Adrenal gland (tissue), 19 donors: ENCODE results near the gene SERPINE3. TPM values are rescaled to one million over a fixed set of nuclear protein-coding genes. Genes with fewer than 3 reads are reported as not detected.

Experiments
- DNase-seq, 7 donors: peaks; one replicate each; pipeline ENCODE4 v3.0.0-alpha.2; 2019 to 2020
- H3K27ac ChIP-seq, 5 donors: fragments of 200-600 bp; sonication (generic) in 4 of 5; 1 replicate in 3 of 5; 2 replicates in 2 of 5; pipeline versions ENCODE4 v1.5.1 to v1.8.0; 2016 to 2020; ENCODE audit warnings: mild to moderate bottlenecking in 1 of 5
- H3K27me3 ChIP-seq: fragments of 200-600 bp; 2 replicates; pipeline ENCODE4 v1.8.0; 2021
- H3K36me3 ChIP-seq, 2 donors: fragments of 200-600 bp; replicated peaks in 1 of 2; 1 replicate in 1 of 2; 2 replicates in 1 of 2; pipeline versions ENCODE4 v1.5.1 to v1.8.0; 2018 to 2022
- H3K4me1 ChIP-seq, 2 donors: fragments of 200-600 bp; replicated peaks in 1 of 2; 1 replicate in 1 of 2; 2 replicates in 1 of 2; pipeline versions ENCODE4 v1.5.1 to v1.8.0; 2018 to 2021
- H3K4me3 ChIP-seq, 4 donors: fragments of 200-600 bp; sonication (generic) in 3 of 4; one replicate each; pipeline ENCODE4 v1.5.1; 2016 to 2018
- H3K9me3 ChIP-seq, 3 donors: fragments of 200-600 bp; sonication (generic) in 1 of 3; replicated peaks in 1 of 3; 1 replicate in 2 of 3; 2 replicates in 1 of 3; pipeline versions ENCODE4 v1.5.1 to v1.8.0; 2016 to 2021
- CTCF ChIP-seq, 6 experiments: fragments of 450-650 bp in 4 of 6; fragments of 200-600 bp in 2 of 6; sonication (generic) in 1 of 6; IDR thresholded peaks; 1 replicate in 5 of 6; 2 replicates in 1 of 6; pipeline versions ENCODE4 v1.5.1 to v1.8.0; 2016 to 2021; ENCODE audit warnings: antibody characterized with exemption in 6 of 6, mild to moderate bottlenecking in 2 of 6, moderate library complexity in 1 of 6
- POLR2A ChIP-seq, 2 donors: fragments of 450-650 bp; IDR thresholded peaks; one replicate each; pipeline ENCODE4 v1.6.1; 2017; ENCODE audit warnings: antibody characterized with exemption in 2 of 2, mild to moderate bottlenecking in 2 of 2, moderate library complexity in 1 of 2
- WGBS, 4 donors: extraction: QIAGEN DNeasy Blood & Tissue Kit in 2 of 4; methylation state at CpG; one replicate each; pipeline versions ENCODE4 v1.1.5 to v1.1.7; 2013 to 2017; 5-methylcytosine and 5-hydroxymethylcytosine counted together
- intact Hi-C, 2 donors: fragments of 100-400 bp; cut with DNase I; formaldehyde crosslinking; loops; one replicate each; pipeline versions ENCODE4 v1.14.1 to v1.15.0; 2022 to 2023
- long read RNA-seq, 10 donors: library from polyadenylated mRNA in 3 of 10; unstranded in 2 of 10; stranded (forward) in 1 of 10; transcript quantifications; one replicate each; pipeline ENCODE4 v2.0.0 and lab custom pipeline, GENCODE V29; 2021 to 2026
- polyA plus RNA-seq, 3 donors: library from polyadenylated mRNA; stranded (reverse); fragments of 200-250 nt in 2 of 3; fragments of 350-450 nt in 1 of 3; fragmentation: Illumina TruSeq in 1 of 3; extraction: RNeasy Lipid Tissue Mini Kit (QIAGEN cat#74804) in 1 of 3; gene quantifications; one replicate each; pipeline ENCODE4 v1.2.3, GENCODE V29; 2013 to 2014
- total RNA-seq, 9 donors: library from RNA; depleted of rRNA in 4 of 9; stranded (reverse); fragments of >200 nt in 4 of 9; fragments of 120-200 nt in 1 of 9; fragmentation: NEBNext Ultra II Directional in 1 of 9; extraction: Animal tissue kit (Norgen Biotek cat#: 25700) in 1 of 9; gene quantifications; one replicate each; pipeline versions ENCODE4 v1.1.0 to v1.2.4, GENCODE V29; 2013 to 2023
- donor health status: healthy with polysubstance abuse.
- donor health status: Bipolar disorder and iron deficiency.
- donor health status: DM: yes; HTN: yes; CAD: no.
- donor health status: DM: no; HTN: no; CAD: no.
- donor health status: DM: no; HTN: no; CAD: no.
- donor health status: DM: yes; HTN: yes; CAD: no.

Gene SERPINE3
- total RNA-seq (under 1 TPM in 1 of 9 donors, not detected in 8; 0.33 TPM), polyA plus RNA-seq (under 1 TPM in 1 of 3 donors, not detected in 2; 0.07 TPM)
- long read RNA-seq, donor 1 = 0 reads
- long read RNA-seq, donor 2, partial matches to known transcripts = 8 of 8 reads
- long read RNA-seq, donor 2, other reads (novel, unspliced or antisense) = 0 of 8 reads
- long read RNA-seq, donor 3, partial matches to known transcripts = 6 of 6 reads
- long read RNA-seq, donor 3, other reads (novel, unspliced or antisense) = 0 of 6 reads
- long read RNA-seq, donor 4 = 0 reads
- long read RNA-seq, donor 5 = 0 reads
- long read RNA-seq, donor 6 = 0 reads
- long read RNA-seq, donor 7 = 0 reads
- long read RNA-seq, donor 8 = 0 reads
- long read RNA-seq, donor 9, partial matches to known transcripts = 27 of 27 reads
- long read RNA-seq, donor 9, other reads (novel, unspliced or antisense) = 0 of 27 reads
- long read RNA-seq, donor 10 = 0 reads

DNA sequence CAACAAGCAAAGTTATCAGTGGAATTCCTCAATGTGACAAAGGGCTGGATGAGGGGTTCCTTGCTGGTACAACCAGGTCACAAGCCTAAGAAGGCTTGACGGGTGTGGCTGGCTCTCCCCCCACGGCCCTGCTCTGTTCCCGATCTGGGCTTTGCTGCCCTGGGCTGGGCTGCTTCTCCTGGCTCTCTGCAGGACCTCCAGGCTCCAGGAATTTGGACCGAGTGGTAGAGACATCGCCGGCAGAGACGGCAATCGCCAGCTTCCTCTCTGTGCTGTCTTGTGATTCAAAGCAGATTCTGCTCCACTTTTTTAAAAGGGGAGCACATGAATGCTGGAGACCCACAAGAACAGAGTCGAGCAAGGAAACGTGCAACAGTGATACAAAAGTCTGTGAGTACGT is at the start of gene SERPINE3:
Gene SERPINE3 (plus strand): TSS at position 338 of the 400 bp plus-strand sequence. CDS start 1,401 bp downstream, outside the sequence.
- no peak within 1 kb of the TSS for H3K4me3 ChIP-seq
- no peak for DNase-seq
- H3K27ac ChIP-seq = no peak within 1 kb of the TSS
- no peaks in the 10 kb centered on the region for H3K27me3 ChIP-seq
- H3K4me1 ChIP-seq = no peaks in the 10 kb centered on the region
- WGBS, 4 donors = 71 to 83% (median 78%) methylated on average over 11 of the region's 11 CpGs
- H3K36me3 ChIP-seq = no peaks in the 10 kb centered on the region
- no peaks in the 10 kb centered on the region for H3K9me3 ChIP-seq
- intact Hi-C loops = no loop called here
- no peak for TF ChIP-seq POLR2A (IDR thresholded peaks at IDR 0.05)
- TF ChIP-seq CTCF (IDR thresholded peaks at IDR 0.05) = no peak

DNA sequence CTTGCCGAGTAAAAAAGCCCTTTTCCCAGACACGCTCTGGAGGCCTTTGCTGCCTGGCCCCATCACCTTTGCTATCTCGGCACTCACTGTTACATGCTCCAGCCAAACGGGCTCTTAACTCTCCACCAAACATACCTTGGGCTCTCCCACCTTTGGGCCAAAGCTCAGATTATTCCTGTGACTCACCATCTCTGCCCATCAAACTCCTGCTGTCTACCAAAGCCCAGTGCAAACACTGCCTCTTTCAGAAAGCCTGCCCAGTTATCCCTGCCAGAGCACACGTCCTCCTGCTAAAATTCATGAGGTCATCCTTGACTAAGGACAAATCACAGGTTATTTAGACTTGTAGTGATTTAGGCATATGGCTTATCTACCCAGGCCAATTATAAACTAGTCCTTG is 48.1 kb upstream of the SERPINE3 start:
- intact Hi-C loops = no loop called here
- H3K9me3 ChIP-seq = no peaks in the 10 kb centered on the region
- H3K27me3 ChIP-seq = no peaks in the 10 kb centered on the region
- H3K4me3 ChIP-seq = no peak overlapping the region
- H3K4me1 ChIP-seq = no peaks in the 10 kb centered on the region
- no peak for TF ChIP-seq CTCF (IDR thresholded peaks at IDR 0.05)
- no peak for TF ChIP-seq POLR2A (IDR thresholded peaks at IDR 0.05)
- WGBS, 4 donors = 75 to 91% (median 78%) methylated on average over 5 of the region's 5 CpGs
- no peaks in the 10 kb centered on the region for H3K36me3 ChIP-seq
- no peak for DNase-seq
- H3K27ac ChIP-seq = peak overlapping the region in 1 of 5 donors; percentile 34

- Histone ChIP-seq H3K4me1 (no peaks in the 10 kb centered on the region), H3K4me3 (no peak overlapping the region), H3K9me3 (no peaks in the 10 kb centered on the region), H3K27me3 (no peaks in the 10 kb centered on the region), H3K27ac (peak overlapping the region in 1 of 5 donors; percentile 34), H3K36me3 (no peaks in the 10 kb centered on the region)
- DNase-seq = no peak
- WGBS, 4 donors = 43 to 55% (median 48%) methylated on average over 6 of the region's 6 CpGs
- intact Hi-C loops = no loop called here
- TF ChIP-seq POLR2A (IDR thresholded peaks at IDR 0.05) = no peak
- no peak for TF ChIP-seq CTCF (IDR thresholded peaks at IDR 0.05)
These were observed 47.4 kb upstream of the SERPINE3 start for GRCh38 chr13:51292000-51292565.

GRCh38 chr13:51297556-51297955 is 41.9 kb upstream of the SERPINE3 start:
- intact Hi-C loops = no loop called here
- no peak overlapping the region for H3K27ac ChIP-seq
- H3K4me1 ChIP-seq = no peaks in the 10 kb centered on the region
- WGBS, 4 donors = 71 to 89% (median 83%) methylated on average over 2 of the region's 2 CpGs
- no peak overlapping the region for H3K4me3 ChIP-seq
- no peaks in the 10 kb centered on the region for H3K9me3 ChIP-seq
- H3K27me3 ChIP-seq = no peaks in the 10 kb centered on the region
- no peaks in the 10 kb centered on the region for H3K36me3 ChIP-seq
- TF ChIP-seq POLR2A (IDR thresholded peaks at IDR 0.05) (no peak), CTCF (IDR thresholded peaks at IDR 0.05) (no peak)
- no peak for DNase-seq
